Measurements from ENCODE around the gene P3H1. TPM values are rescaled to one million over a fixed set of nuclear protein-coding genes. Genes with fewer than 3 reads are reported as not detected.
"Not testable (repeated sequence)": the region's sequence is repeated elsewhere in the genome, so short reads cannot be mapped to it uniquely, and the experiment has no call there.

Gene P3H1
- total RNA-seq (1 to 10 TPM; 5.1 to 8.5 (median 6.2) TPM), polyA plus RNA-seq (1 to 10 TPM; 2.9 to 7.0 (median 5.1) TPM)
- long read RNA-seq, donor 1, partial matches to known transcripts, result 0 of 5 reads
- long read RNA-seq, donor 1, other reads (novel, unspliced or antisense), result 2 of 5 reads
- long read RNA-seq, donor 2, partial matches to known transcripts, result 1 of 9 reads
- long read RNA-seq, donor 2, other reads (novel, unspliced or antisense), result 3 of 9 reads

- WGBS, 3 donors, result 0 to 1% (median 1%) methylated on average over 58 to 82 of the region's 82 CpGs
- no peaks in the 10 kb centered on the region for H3K9me3 ChIP-seq
- peak within 1 kb of the TSS; percentile 85 for H3K4me3 ChIP-seq
- H3K4me1 ChIP-seq, result peaks cover 39% of the 10 kb centered on the region
- ATAC-seq (peak; percentile 97 to 98 (median 98)), DNase-seq (peak; percentile 100)
- H3K27me3 ChIP-seq (ENCODE audit: insufficient read depth in 3 of 3, low read length in 2 of 3), result no peaks in the 10 kb centered on the region
- no peak for TF ChIP-seq CTCF (IDR thresholded peaks at IDR 0.05)
- H3K27ac ChIP-seq, result peak within 1 kb of the TSS; percentile 91
- intact Hi-C loops (cut with DNase I), result loop anchor here (2.0 to 10.0 kb wide), 4 partner anchors 50 to 312 kb away; partner anchors contain the start of genes ERMAP (in 2 of the 2), SVBP (in 2 of the 2), PPCS (in 1 of the 2) and ZMYND12 (in 1 of the 2)
- H3K36me3 ChIP-seq (ENCODE audit: insufficient read depth in 1 of 2, low read depth in 1 of 2), result peaks cover 0 to 7% of the 10 kb centered on the region in 2 donors
These were observed at the start of gene P3H1, which contains the start of gene C1orf50 for GRCh38 chr1:42766741-42767509. P3H1 (minus strand) TSS chr1:42767028; CDS start chr1:42766971, 57 bp downstream. C1orf50 (plus strand) TSS chr1:42767249; CDS start chr1:42767312, 63 bp downstream.

- ATAC-seq (no peak), DNase-seq (no peak)
- no peaks in the 10 kb centered on the region for H3K9me3 ChIP-seq
- TF ChIP-seq CTCF (IDR thresholded peaks at IDR 0.05), result no peak
- WGBS, 3 donors, result 30 to 43% (median 31%) methylated on average over 7 of the region's 7 CpGs
- peaks cover 0 to 11% of the 10 kb centered on the region in 2 donors for H3K36me3 ChIP-seq (ENCODE audit: insufficient read depth in 1 of 2, low read depth in 1 of 2)
- peak overlapping the region; percentile 78 for H3K4me3 ChIP-seq
- no peaks in the 10 kb centered on the region for H3K27me3 ChIP-seq (ENCODE audit: insufficient read depth in 3 of 3, low read length in 2 of 3)
- peaks cover 19% of the 10 kb centered on the region for H3K4me1 ChIP-seq
- peak overlapping the region; percentile 97 for H3K27ac ChIP-seq
- intact Hi-C loops (cut with DNase I), result loop anchor here (2.0 to 5.0 kb wide), 2 partner anchors 49 kb away; partner anchors contain the start of genes C1orf50 (in 2 of the 2) and P3H1 (in 2 of the 2)
These were observed 49.2 kb upstream of the P3H1 start for GRCh38 chr1:42815941-42816584.

- not testable (repeated sequence) for ATAC-seq; H3K27me3 ChIP-seq (ENCODE audit: insufficient read depth in 3 of 3, low read length in 2 of 3); H3K4me3 ChIP-seq; DNase-seq; H3K9me3 ChIP-seq; H3K27ac ChIP-seq
- WGBS, 3 donors, result 97 to 100% (median 100%) methylated on average over 2 to 3 of the region's 3 CpGs
- H3K4me1 ChIP-seq, result peaks cover 19% of the 10 kb centered on the region
- intact Hi-C loops (cut with DNase I), result loop anchor here in 1 of 2 donors (5.0 kb wide), 1 partner anchor 48 kb away; the partner anchor contains the start of genes C1orf50 and P3H1
- H3K36me3 ChIP-seq (ENCODE audit: insufficient read depth in 1 of 2, low read depth in 1 of 2), result peaks cover 0 to 14% of the 10 kb centered on the region in 2 donors
These were observed 48.0 kb upstream of the P3H1 start for GRCh38 chr1:42814815-42815214.

- H3K27ac ChIP-seq, result no peak overlapping the region
- no peak for TF ChIP-seq CTCF (IDR thresholded peaks at IDR 0.05)
These were observed 40.3 kb upstream of the P3H1 start for GRCh38 chr1:42807056-42807668.

More at GRCh38 chr1:42807056-42807668, 40.3 kb upstream of the P3H1 start:
- Histone ChIP-seq H3K36me3 (ENCODE audit: insufficient read depth in 1 of 2, low read depth in 1 of 2) (peaks cover 0 to 16% of the 10 kb centered on the region in 2 donors), H3K4me1 (no peaks in the 10 kb centered on the region), H3K27me3 (ENCODE audit: insufficient read depth in 3 of 3, low read length in 2 of 3) (no peaks in the 10 kb centered on the region), H3K4me3 (no peak overlapping the region), H3K9me3 (no peaks in the 10 kb centered on the region)
- ATAC-seq (no peak), DNase-seq (no peak)
- intact Hi-C loops (cut with DNase I), result no loop called here

Measured in psoas muscle (tissue), 8 donors.